Hepatic stellate cell (primary cell): Measurements from ENCODE around the gene SENP6.
A peak's percentile ranks its signal among the peaks of the same experiment; 100 is the strongest.

Experiments used
- DNase-seq: peaks from one replicate; pipeline ENCODE4 v3.0.0; 2011; ENCODE audit warnings: low spot score

The SENP6 gene

DNA sequence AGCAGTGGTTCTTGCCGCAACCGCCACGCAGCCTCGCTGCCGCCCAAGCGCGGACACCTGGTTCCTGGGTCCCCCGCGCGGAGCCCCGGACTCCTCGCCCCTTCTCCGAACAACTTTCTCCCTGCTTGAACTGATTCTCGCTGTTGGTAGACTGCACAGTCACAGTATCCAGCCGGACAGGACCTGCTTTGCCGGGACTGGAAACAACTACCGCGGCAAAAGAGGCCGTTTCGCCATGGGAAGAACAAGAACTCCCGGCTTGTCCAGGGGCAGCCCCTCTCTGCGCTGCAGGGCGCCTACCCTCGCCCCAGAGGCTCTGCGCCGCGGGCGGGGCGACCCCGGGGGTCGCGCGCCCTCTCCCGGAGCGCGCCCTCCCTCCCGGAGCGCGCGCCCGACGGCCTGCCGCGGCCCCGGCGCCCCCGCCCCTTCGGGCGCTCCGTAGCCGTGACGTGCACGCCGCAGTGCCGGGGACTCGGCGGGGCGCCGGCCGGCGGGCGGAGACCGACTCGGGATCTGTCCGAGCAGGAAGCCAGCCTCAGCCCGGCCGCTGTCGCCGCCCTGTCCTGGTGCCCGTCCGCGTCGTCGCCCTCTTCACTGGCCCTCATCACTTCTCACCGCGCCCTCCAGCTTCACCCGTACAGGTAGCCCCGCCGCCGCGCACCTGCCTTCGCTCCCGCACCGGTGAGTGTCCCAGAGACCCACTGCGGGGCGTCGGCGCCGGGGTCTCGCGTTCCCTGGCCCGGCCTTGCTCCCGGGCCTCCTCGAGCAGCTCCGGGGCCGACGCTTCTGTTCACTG, 147.3 kb downstream of the SENP6 start, which contains the start of gene MYO6:
Gene MYO6, plus strand, starts transcription at position 497 of the 796 bp plus-strand sequence. CDS start 68,309 bp downstream, outside the sequence.
- peak; percentile 69 for DNase-seq

DNA sequence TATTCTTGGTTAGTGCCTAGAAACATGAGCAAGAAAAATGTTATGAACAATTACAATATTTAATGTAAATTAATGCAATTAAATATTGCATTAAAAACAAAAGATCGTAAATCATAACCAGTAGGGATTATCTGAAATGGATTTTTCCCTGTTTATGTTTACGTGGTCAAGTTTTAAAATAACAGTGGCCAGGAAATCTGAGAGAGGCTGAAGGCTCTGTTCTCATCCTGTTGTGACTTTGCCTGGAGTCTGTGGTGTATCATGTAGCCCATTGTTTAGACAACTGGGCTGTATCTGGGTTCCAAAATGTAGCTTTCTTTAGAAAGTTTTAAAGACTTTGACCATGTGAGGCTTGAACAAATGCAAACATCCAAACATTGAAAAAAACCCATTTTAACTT, 149.8 kb downstream of the SENP6 start:
- peak; percentile 26 for DNase-seq

- DNase-seq, result no peak
Measured at GRCh38 chr6:75752365-75752764, 150.7 kb downstream of the SENP6 start.

DNA sequence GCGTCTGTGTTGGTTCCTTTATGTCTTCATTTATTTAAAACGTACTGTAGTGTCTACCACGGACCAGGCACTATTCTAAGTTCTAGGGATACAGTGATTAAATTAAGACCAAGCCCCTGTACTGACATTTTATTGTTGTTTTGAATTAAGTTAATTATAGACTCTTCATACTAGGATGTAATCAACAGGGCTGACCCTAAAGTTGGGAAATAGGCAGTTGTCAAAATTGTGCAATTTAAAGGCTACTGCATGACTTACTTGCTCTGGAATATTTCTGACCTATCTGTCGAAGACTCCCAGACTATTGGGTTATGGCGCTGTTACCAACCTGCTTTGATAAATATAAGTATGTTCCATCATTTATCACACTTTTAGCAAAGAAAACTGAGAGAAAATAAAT, 154.0 kb downstream of the SENP6 start:
- DNase-seq, result no peak

- no peak for DNase-seq
Measured at GRCh38 chr6:75757295-75757694, 155.6 kb downstream of the SENP6 start.

- no peak for DNase-seq
Measured at GRCh38 chr6:75758061-75758460, 156.4 kb downstream of the SENP6 start.

DNA sequence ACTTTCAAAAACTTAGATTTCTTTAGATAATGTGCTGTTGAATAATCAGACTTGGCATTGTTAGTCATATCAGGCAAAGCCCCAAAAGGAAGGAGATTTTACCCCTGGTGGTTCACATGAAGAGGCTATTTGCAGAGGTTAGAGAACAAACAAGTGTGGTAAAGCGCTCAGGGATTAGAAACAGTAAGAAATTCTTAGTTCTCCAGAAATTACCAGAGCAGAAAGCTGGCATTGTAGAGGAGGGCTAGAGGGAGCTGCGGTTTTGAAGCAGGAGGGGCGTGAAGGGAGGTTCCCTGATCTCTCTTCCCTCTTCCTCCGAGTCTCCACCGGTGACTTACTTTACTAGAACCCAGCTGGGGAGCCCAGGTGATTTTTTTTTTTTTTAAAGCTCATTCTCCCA, 157.5 kb downstream of the SENP6 start:
- no peak for DNase-seq

DNA sequence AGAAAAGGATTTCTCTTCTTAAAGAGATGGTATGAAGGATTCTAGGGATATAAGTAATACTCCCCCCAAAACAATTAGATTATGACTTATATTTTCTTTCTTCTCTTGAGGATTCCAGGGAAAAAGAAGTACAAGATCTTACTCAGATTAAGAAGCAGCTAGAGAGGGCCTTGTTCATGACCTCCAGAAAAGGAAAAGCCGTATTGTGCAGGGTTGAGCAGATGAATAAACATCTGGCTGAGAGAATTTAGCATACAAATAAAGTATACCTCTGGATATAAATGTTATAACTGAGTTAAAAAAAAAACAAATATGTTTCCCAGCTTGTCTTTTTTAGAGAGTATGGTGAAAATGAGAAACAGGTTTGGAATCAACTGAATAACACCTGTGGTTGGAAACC, 158.6 kb downstream of the SENP6 start:
- no peak for DNase-seq

GRCh38 chr6:75761489-75761888, 159.8 kb downstream of the SENP6 start:
- no peak for DNase-seq

DNA sequence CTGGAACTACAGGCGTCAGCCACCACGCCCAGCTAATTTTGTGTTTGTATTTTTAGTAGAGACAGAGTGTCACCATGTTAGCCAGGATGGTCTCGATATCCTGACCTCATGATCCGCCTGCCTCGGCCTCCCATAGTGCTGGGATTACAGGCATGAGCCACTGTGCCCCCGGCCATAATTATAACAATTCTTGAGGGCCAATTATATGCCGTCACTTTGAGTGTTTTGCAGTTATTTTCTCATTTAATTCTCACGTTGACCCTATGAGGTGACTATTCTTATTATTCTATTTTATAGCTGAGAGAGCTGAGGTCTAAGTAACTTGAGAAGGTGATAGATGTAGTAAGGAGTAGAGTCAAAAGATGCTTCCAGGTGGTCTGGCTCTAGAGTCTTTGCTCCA, 160.4 kb downstream of the SENP6 start:
- DNase-seq, result no peak

GRCh38 chr6:75766387-75766786, 164.7 kb downstream of the SENP6 start:
- no peak for DNase-seq
